ENCODE data around the gene MALRD1.

DNA sequence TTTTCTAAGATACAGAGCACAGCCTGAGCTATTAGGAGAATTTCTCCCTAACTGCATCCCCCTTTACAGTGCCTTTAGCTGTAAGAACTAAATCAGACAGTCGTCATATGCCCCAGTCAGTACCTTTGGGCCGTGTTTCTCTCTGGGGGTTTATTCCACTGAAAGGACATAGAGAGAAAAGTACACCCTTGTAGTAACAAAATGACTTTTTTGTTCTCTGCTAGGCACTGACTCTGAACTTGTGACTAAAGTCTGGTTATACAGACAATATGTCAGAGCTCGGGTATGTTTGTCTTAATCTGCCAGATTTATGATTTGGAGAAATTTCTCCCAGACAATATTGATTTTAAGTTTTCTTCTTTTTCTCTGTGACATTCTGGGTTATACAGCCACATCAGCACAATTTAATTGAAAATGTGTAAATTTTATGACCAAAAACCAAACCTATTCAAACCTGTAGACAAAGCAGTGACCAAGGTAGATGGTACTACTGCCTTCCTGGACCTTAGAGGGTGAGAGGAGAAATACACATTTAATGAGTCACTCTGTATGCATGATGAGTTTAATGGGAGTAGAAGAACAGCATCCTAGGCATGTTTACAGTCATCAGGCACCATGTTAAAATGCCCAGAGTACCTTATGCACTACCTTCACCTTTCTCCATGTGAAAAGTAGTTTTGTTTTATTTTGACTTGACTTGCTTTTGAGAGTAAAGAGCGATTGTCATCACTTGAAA, 611.5 kb downstream of the MALRD1 start:
- TF ChIP-seq POLR2AphosphoS5 (IDR thresholded peaks at IDR 0.05) = no peak
- TF ChIP-seq, protein P1, sequence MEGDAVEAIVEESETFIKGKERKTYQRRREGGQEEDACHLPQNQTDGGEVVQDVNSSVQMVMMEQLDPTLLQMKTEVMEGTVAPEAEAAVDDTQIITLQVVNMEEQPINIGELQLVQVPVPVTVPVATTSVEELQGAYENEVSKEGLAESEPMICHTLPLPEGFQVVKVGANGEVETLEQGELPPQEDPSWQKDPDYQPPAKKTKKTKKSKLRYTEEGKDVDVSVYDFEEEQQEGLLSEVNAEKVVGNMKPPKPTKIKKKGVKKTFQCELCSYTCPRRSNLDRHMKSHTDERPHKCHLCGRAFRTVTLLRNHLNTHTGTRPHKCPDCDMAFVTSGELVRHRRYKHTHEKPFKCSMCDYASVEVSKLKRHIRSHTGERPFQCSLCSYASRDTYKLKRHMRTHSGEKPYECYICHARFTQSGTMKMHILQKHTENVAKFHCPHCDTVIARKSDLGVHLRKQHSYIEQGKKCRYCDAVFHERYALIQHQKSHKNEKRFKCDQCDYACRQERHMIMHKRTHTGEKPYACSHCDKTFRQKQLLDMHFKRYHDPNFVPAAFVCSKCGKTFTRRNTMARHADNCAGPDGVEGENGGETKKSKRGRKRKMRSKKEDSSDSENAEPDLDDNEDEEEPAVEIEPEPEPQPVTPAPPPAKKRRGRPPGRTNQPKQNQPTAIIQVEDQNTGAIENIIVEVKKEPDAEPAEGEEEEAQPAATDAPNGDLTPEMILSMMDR (IDR thresholded peaks at IDR 0.05) = no peak
- TF ChIP-seq POLR2A (IDR thresholded peaks at IDR 0.05; ENCODE audit: low read depth) = no peak
